Lower leg skin (tissue), 4 donors: ENCODE results near the gene AWAT2. TPM values are rescaled to one million over a fixed set of nuclear protein-coding genes. Genes with fewer than 3 reads are reported as not detected.

Experiments used
- DNase-seq, 2 donors: peaks; one replicate each; pipeline ENCODE4 v3.0.0-alpha.2; 2019; ENCODE audit warnings: low spot score in 2 of 2
- H3K4me3 ChIP-seq: fragments of 200-600 bp; sonication (generic); 2 replicates; pipeline ENCODE4 v1.5.1; 2017; ENCODE audit warnings: mild to moderate bottlenecking, low read depth; ENCODE audit not compliant: poor library complexity, severe bottlenecking
- CTCF ChIP-seq, 3 donors: fragments of 450-650 bp; IDR thresholded peaks; one replicate each; pipeline ENCODE4 v1.5.1; 2016; ENCODE audit warnings: antibody characterized with exemption in 3 of 3, mild to moderate bottlenecking in 3 of 3, moderate library complexity in 2 of 3
- POLR2A ChIP-seq, 2 donors: fragments of 450-650 bp; IDR thresholded peaks; one replicate each; pipeline ENCODE4 v1.6.1; 2016 to 2017; ENCODE audit warnings: antibody characterized with exemption in 2 of 2, mild to moderate bottlenecking in 1 of 2, moderate library complexity in 1 of 2
- WGBS, 2 donors: methylation state at CpG; one replicate each; pipeline ENCODE4 v1.1.5; 2018; 5-methylcytosine and 5-hydroxymethylcytosine counted together
- intact Hi-C: fragments of 100-400 bp; cut with DNase I; formaldehyde crosslinking; loops from one replicate; pipeline ENCODE4 v1.15.0; 2023; ENCODE audit warnings: low total_unique reads
- total RNA-seq, 4 donors: library from RNA; depleted of rRNA; stranded (reverse); fragments of >200 nt; gene quantifications; one replicate each; pipeline ENCODE4 v1.1.0, GENCODE V29; 2016

The AWAT2 gene
- total RNA-seq, 4 donors from 2014 or later = 0.88 to 10.8 (median 6.3) TPM

- H3K4me3 ChIP-seq = no peak overlapping the region
- no peak for DNase-seq
- TF ChIP-seq POLR2A (IDR thresholded peaks at IDR 0.05) (no peak), CTCF (IDR thresholded peaks at IDR 0.05) (no peak)
- intact Hi-C loops = no loop called here
These were observed 2.8 kb downstream of the AWAT2 start for GRCh38 chrX:70046978-70047377.

GRCh38 chrX:70044541-70045245, 5.0 kb downstream of the AWAT2 start:
- WGBS, 2 donors = 56 to 90% methylated on average over 4 of the region's 4 CpGs
- peak in 1 of 2 donors; percentile 61 for DNase-seq
- intact Hi-C loops = no loop called here
- no peak overlapping the region for H3K4me3 ChIP-seq
- TF ChIP-seq CTCF (IDR thresholded peaks at IDR 0.05) (no peak), POLR2A (IDR thresholded peaks at IDR 0.05) (no peak)

DNA sequence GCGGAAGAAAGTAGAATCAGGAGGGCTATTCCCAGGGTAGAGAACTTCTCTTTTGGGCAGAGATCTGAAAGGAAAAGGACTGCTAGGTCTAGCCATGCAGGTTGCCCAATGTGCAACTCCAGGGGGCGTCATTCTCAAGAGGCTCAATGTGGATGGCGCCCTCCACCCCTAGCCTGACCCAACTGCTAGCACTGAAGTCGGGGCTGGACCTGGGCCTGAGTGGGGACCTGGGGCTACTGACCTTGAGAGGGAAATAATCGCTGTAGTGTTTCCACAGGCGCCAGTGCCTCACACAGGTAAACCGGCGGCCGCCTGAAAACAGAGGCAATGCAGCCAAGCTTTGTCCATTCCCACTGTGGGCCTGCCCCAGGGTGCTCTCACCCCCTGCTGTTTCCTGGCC, 6.1 kb downstream of the AWAT2 start:
- TF ChIP-seq CTCF (IDR thresholded peaks at IDR 0.05) (no peak), POLR2A (IDR thresholded peaks at IDR 0.05) (no peak)
- no peak overlapping the region for H3K4me3 ChIP-seq
- DNase-seq = peak in 1 of 2 donors; percentile 66
- intact Hi-C loops = no loop called here
- 69 to 96% methylated on average over 6 to 7 of the region's 9 CpGs for WGBS, 2 donors

DNA sequence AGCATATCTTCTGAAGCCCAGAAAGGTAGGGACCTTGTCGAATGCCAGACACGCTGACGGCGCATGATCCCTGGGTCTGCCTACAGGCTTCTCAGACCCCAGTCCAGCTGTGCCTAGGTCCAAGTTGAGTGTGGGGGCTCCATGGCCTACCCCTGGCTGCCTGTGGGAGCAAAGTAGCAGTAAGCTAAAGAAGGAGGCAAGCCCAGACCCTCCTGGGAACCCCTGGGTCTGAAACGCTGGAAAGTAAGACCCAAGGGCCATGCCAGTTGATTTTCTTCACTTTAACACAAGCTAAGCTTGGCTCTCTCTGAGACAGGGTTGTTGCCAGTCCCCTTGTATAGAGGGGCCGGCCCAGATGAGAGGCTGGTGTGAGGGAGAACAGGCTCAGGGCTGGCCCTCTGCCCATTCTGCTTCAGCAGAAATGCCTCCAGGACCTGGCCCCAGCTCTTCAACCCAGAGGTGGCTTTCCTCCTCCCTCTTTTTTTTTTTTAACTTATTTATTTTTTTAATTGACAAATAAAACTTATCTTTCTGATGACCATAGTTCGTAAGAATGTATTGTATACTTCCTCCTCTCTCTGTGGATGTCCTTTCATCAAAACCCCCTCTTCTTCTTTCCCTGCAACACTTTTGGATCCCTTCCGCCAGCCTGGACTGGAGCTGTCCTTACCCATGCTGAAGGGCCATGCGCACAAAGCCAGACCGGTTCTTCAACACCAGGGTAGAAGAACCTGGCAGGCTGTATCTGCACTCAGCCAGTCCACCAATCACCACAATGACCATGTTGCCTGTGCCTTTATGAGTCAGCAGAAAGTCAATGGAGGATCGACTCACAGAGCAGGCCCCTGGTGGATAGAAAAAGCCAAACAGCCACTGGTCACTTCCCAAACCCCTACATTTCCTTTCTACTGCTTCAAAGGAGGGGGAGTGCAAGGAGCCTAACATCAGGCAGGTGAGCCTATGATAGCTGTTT, 7.1 kb downstream of the AWAT2 start:
- WGBS, 2 donors = 65 to 85% methylated on average over 7 to 11 of the region's 11 CpGs

GRCh38 chrX:70041993-70042392, 7.7 kb downstream of the AWAT2 start:
- DNase-seq = peak in 1 of 2 donors; percentile 40
- WGBS, 2 donors = 84 to 96% methylated on average over 5 to 6 of the region's 6 CpGs
- intact Hi-C loops = no loop called here
- H3K4me3 ChIP-seq = no peak overlapping the region
- TF ChIP-seq POLR2A (IDR thresholded peaks at IDR 0.05) = no peak
- TF ChIP-seq CTCF (IDR thresholded peaks at IDR 0.05) = no peak

More for the DNA sequence above, 7.1 kb downstream of the AWAT2 start:
- TF ChIP-seq CTCF (IDR thresholded peaks at IDR 0.05) = no peak
- TF ChIP-seq POLR2A (IDR thresholded peaks at IDR 0.05) = no peak
- H3K4me3 ChIP-seq = no peak overlapping the region
- intact Hi-C loops = no loop called here
- DNase-seq = peak in 1 of 2 donors; percentile 66
